Stimulated activated CD4-positive, alpha-beta T cell treated with anti-CD3 and anti-CD28 coated beads, Interleukin-1b, Interleukin-23, amount 100 ng/mL, for 4 hours (primary cell): ENCODE results near the gene MTHFD1L.
"Not testable (repeated sequence)": the region's sequence is repeated elsewhere in the genome, so short reads cannot be mapped to it uniquely, and the experiment has no call there.

ENCODE experiments used
- DNase-seq, 2 donors: peaks; one replicate each; pipeline ENCODE4 v3.0.0-alpha.2; 2020; ENCODE audit warnings: low read depth in 2 of 2

The MTHFD1L gene

GRCh38 chr6:150865406-150866146 is at the start of gene MTHFD1L:
Gene MTHFD1L (plus strand): TSS chr6:150865702. CDS start chr6:150865823, 121 bp downstream.
- DNase-seq: peak; percentile 68 to 76

- DNase-seq: not testable (repeated sequence)
These were observed 48.9 kb upstream of the MTHFD1L start for GRCh38 chr6:150816554-150816953.

- DNase-seq: no peak
These were observed 42.6 kb upstream of the MTHFD1L start for GRCh38 chr6:150822932-150823331.

- no peak for DNase-seq
These were observed 38.7 kb upstream of the MTHFD1L start for GRCh38 chr6:150826788-150827187.

GRCh38 chr6:150828107-150828506 is 37.4 kb upstream of the MTHFD1L start:
- DNase-seq: not testable (repeated sequence)

- DNase-seq: no peak
These were observed 34.9 kb upstream of the MTHFD1L start for GRCh38 chr6:150830439-150831165.

GRCh38 chr6:150831577-150831976 is 33.9 kb upstream of the MTHFD1L start:
- no peak for DNase-seq

- no peak for DNase-seq
These were observed 29.9 kb upstream of the MTHFD1L start for GRCh38 chr6:150835620-150836019.

GRCh38 chr6:150840185-150840584 is 25.3 kb upstream of the MTHFD1L start:
- no peak for DNase-seq

GRCh38 chr6:150841189-150841588 is 24.3 kb upstream of the MTHFD1L start:
- no peak for DNase-seq

- no peak for DNase-seq
These were observed 23.8 kb upstream of the MTHFD1L start for GRCh38 chr6:150841697-150842096.

GRCh38 chr6:150844371-150844770 is 21.1 kb upstream of the MTHFD1L start:
- no peak for DNase-seq

GRCh38 chr6:150846641-150847040 is 18.9 kb upstream of the MTHFD1L start:
- no peak for DNase-seq

- no peak for DNase-seq
These were observed 17.1 kb upstream of the MTHFD1L start for GRCh38 chr6:150848400-150848799.

- not testable (repeated sequence) for DNase-seq
These were observed 11.1 kb upstream of the MTHFD1L start for GRCh38 chr6:150854392-150854791.

- not testable (repeated sequence) for DNase-seq
These were observed 10.3 kb upstream of the MTHFD1L start for GRCh38 chr6:150855171-150855570.

- DNase-seq: no peak
These were observed 8.2 kb upstream of the MTHFD1L start for GRCh38 chr6:150857062-150857944.

- no peak for DNase-seq
These were observed 7.6 kb upstream of the MTHFD1L start for GRCh38 chr6:150857945-150858308.

GRCh38 chr6:150861448-150862168 is 3.9 kb upstream of the MTHFD1L start:
- DNase-seq: not testable (repeated sequence)

GRCh38 chr6:150863213-150863928 is 2.1 kb upstream of the MTHFD1L start:
- no peak for DNase-seq

GRCh38 chr6:150865043-150865405 is 478 bp upstream of the MTHFD1L start:
- no peak for DNase-seq
